ENCODE data around the gene PLCL1.
A peak's percentile ranks its signal among the peaks of the same experiment; 100 is the strongest.

PLCL1 gene

GRCh38 chr2:197839327-197839726 lies 34.9 kb downstream of the PLCL1 start:
- no peak for ATAC-seq
- TF ChIP-seq ESRRG (CRISPR knock-in tag; IDR thresholded peaks at IDR 0.05) (no peak), RARB (CRISPR knock-in tag; IDR thresholded peaks at IDR 0.05) (no peak), ZC3H10 (CRISPR knock-in tag; IDR thresholded peaks at IDR 0.05) (no peak), CSRNP3 (CRISPR knock-in tag; IDR thresholded peaks at IDR 0.05) (no peak), GLIS3 (CRISPR knock-in tag; IDR thresholded peaks at IDR 0.05) (no peak), ZNF70 (CRISPR knock-in tag; IDR thresholded peaks at IDR 0.05) (no peak), CSDC2 (CRISPR knock-in tag; IDR thresholded peaks at IDR 0.05) (no peak), OSR1 (CRISPR knock-in tag; IDR thresholded peaks at IDR 0.05) (no peak), BACH2 (CRISPR knock-in tag; IDR thresholded peaks at IDR 0.05; ENCODE audit: borderline replicate concordance) (no peak), ZNF565 (CRISPR knock-in tag; conservative IDR thresholded peaks at IDR 0.05; ENCODE audit: low read depth) (no peak)
- TF ChIP-seq, protein P1, sequence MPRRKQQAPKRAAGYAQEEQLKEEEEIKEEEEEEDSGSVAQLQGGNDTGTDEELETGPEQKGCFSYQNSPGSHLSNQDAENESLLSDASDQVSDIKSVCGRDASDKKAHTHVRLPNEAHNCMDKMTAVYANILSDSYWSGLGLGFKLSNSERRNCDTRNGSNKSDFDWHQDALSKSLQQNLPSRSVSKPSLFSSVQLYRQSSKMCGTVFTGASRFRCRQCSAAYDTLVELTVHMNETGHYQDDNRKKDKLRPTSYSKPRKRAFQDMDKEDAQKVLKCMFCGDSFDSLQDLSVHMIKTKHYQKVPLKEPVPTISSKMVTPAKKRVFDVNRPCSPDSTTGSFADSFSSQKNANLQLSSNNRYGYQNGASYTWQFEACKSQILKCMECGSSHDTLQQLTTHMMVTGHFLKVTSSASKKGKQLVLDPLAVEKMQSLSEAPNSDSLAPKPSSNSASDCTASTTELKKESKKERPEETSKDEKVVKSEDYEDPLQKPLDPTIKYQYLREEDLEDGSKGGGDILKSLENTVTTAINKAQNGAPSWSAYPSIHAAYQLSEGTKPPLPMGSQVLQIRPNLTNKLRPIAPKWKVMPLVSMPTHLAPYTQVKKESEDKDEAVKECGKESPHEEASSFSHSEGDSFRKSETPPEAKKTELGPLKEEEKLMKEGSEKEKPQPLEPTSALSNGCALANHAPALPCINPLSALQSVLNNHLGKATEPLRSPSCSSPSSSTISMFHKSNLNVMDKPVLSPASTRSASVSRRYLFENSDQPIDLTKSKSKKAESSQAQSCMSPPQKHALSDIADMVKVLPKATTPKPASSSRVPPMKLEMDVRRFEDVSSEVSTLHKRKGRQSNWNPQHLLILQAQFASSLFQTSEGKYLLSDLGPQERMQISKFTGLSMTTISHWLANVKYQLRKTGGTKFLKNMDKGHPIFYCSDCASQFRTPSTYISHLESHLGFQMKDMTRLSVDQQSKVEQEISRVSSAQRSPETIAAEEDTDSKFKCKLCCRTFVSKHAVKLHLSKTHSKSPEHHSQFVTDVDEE (CRISPR knock-in tag; IDR thresholded peaks at IDR 0.05): no peak
- TF ChIP-seq, protein P2, sequence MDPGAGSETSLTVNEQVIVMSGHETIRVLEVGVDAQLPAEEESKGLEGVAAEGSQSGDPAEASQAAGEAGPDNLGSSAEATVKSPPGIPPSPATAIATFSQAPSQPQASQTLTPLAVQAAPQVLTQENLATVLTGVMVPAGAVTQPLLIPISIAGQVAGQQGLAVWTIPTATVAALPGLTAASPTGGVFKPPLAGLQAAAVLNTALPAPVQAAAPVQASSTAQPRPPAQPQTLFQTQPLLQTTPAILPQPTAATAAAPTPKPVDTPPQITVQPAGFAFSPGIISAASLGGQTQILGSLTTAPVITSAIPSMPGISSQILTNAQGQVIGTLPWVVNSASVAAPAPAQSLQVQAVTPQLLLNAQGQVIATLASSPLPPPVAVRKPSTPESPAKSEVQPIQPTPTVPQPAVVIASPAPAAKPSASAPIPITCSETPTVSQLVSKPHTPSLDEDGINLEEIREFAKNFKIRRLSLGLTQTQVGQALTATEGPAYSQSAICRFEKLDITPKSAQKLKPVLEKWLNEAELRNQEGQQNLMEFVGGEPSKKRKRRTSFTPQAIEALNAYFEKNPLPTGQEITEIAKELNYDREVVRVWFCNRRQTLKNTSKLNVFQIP (CRISPR knock-in tag; IDR thresholded peaks at IDR 0.05; ENCODE audit: borderline replicate concordance, low read depth): no peak

- TF ChIP-seq ESRRG (CRISPR knock-in tag; IDR thresholded peaks at IDR 0.05) (no peak), RARB (CRISPR knock-in tag; IDR thresholded peaks at IDR 0.05) (no peak), ZNF8 (CRISPR knock-in tag; IDR thresholded peaks at IDR 0.05) (no peak), ZFP30 (CRISPR knock-in tag; IDR thresholded peaks at IDR 0.05) (no peak), CSRNP3 (CRISPR knock-in tag; IDR thresholded peaks at IDR 0.05) (no peak), BACH2 (CRISPR knock-in tag; IDR thresholded peaks at IDR 0.05; ENCODE audit: borderline replicate concordance) (no peak), ZC3H10 (CRISPR knock-in tag; IDR thresholded peaks at IDR 0.05) (no peak), ZNF565 (CRISPR knock-in tag; conservative IDR thresholded peaks at IDR 0.05; ENCODE audit: low read depth) (no peak)
- TF ChIP-seq, protein P1 (CRISPR knock-in tag; IDR thresholded peaks at IDR 0.05): no peak
Measured at GRCh38 chr2:197839856-197840255, 35.5 kb downstream of the PLCL1 start.

DNA sequence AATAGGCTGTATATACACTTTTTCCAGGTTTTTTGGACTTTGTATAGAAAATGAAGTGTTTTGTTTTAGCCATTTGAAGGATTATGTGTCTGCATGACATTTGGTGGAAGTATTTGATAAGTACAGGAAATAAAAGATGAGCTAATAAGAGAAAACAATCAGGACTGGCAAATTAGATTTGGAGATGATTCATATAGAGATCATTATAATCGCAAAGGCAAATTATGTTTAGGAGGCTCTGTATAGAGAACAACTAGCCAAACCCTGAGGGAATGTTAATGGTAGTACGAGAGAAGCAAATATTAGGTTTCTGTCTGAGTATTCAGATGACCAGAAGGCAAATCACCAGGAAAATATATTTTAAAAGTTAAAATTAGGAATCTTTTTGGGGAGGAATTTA lies 41.7 kb downstream of the PLCL1 start:
- peak; percentile 84 for ATAC-seq
- TF ChIP-seq CSRNP3 (CRISPR knock-in tag; IDR thresholded peaks at IDR 0.05): peak; percentile 35; the same call in 1 of the 2 replicates
- TF ChIP-seq, protein P3, sequence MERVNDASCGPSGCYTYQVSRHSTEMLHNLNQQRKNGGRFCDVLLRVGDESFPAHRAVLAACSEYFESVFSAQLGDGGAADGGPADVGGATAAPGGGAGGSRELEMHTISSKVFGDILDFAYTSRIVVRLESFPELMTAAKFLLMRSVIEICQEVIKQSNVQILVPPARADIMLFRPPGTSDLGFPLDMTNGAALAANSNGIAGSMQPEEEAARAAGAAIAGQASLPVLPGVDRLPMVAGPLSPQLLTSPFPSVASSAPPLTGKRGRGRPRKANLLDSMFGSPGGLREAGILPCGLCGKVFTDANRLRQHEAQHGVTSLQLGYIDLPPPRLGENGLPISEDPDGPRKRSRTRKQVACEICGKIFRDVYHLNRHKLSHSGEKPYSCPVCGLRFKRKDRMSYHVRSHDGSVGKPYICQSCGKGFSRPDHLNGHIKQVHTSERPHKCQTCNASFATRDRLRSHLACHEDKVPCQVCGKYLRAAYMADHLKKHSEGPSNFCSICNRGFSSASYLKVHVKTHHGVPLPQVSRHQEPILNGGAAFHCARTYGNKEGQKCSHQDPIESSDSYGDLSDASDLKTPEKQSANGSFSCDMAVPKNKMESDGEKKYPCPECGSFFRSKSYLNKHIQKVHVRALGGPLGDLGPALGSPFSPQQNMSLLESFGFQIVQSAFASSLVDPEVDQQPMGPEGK (CRISPR knock-in tag; IDR thresholded peaks at IDR 0.05; ENCODE audit: borderline replicate concordance): 0 out of 2 replicates have a peak, but pooled peaks have one; percentile 42
- no peak for TF ChIP-seq PPARA (CRISPR knock-in tag; IDR thresholded peaks at IDR 0.05; ENCODE audit: borderline replicate concordance)
- peak; percentile 88 for TF ChIP-seq ISL1 (CRISPR knock-in tag; IDR thresholded peaks at IDR 0.05)
- TF ChIP-seq ZFP30 (CRISPR knock-in tag; IDR thresholded peaks at IDR 0.05): no peak
- TF ChIP-seq, protein P4, sequence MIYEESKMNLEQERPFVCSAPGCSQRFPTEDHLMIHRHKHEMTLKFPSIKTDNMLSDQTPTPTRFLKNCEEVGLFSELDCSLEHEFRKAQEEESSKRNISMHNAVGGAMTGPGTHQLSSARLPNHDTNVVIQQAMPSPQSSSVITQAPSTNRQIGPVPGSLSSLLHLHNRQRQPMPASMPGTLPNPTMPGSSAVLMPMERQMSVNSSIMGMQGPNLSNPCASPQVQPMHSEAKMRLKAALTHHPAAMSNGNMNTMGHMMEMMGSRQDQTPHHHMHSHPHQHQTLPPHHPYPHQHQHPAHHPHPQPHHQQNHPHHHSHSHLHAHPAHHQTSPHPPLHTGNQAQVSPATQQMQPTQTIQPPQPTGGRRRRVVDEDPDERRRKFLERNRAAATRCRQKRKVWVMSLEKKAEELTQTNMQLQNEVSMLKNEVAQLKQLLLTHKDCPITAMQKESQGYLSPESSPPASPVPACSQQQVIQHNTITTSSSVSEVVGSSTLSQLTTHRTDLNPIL (CRISPR knock-in tag; IDR thresholded peaks at IDR 0.05; ENCODE audit: low read depth): 0 out of 2 replicates have a peak, but pooled peaks have one; percentile 46
- 0 out of 2 replicates have a peak, but pooled peaks have one; percentile 20 for TF ChIP-seq TCF4 (CRISPR knock-in tag; IDR thresholded peaks at IDR 0.05; ENCODE audit: borderline replicate concordance)

More at GRCh38 chr2:197839856-197840255, 35.5 kb downstream of the PLCL1 start:
- ATAC-seq: no peak

All from SK-N-SH treated with all-trans-retinoic acid at 6 μM for 48 hours (cell line).